Stimulated activated CD4-positive, alpha-beta T cell treated with anti-CD3 and anti-CD28 coated beads, Interleukin-1b, Interleukin-23, amount 100 ng/mL, for 4 hours (primary cell): ENCODE measurements around the gene SNRNP35.
"Not testable (repeated sequence)": the region's sequence is repeated elsewhere in the genome, so short reads cannot be mapped to it uniquely, and the experiment has no call there.

Experiments
- DNase-seq, 2 donors: peaks; one replicate each; pipeline ENCODE4 v3.0.0-alpha.2; 2020; ENCODE audit warnings: low read depth in 2 of 2

Gene SNRNP35

GRCh38 chr12:123488539-123489230, 30.7 kb downstream of the SNRNP35 start:
- DNase-seq, result no peak

GRCh38 chr12:123489580-123489979, 31.6 kb downstream of the SNRNP35 start:
- no peak for DNase-seq

GRCh38 chr12:123490089-123490488, 32.1 kb downstream of the SNRNP35 start:
- DNase-seq, result no peak

GRCh38 chr12:123491056-123491455, 33.1 kb downstream of the SNRNP35 start:
- no peak for DNase-seq

- DNase-seq, result no peak
These were observed 33.5 kb downstream of the SNRNP35 start for GRCh38 chr12:123491481-123491880.

GRCh38 chr12:123492339-123493039, 34.5 kb downstream of the SNRNP35 start:
- not testable (repeated sequence) for DNase-seq

- DNase-seq, result no peak
These were observed 36.3 kb downstream of the SNRNP35 start for GRCh38 chr12:123494124-123494851.

- DNase-seq, result no peak
These were observed 39.1 kb downstream of the SNRNP35 start for GRCh38 chr12:123497065-123497464.

GRCh38 chr12:123498126-123498825, 40.3 kb downstream of the SNRNP35 start:
- DNase-seq, result no peak

GRCh38 chr12:123499332-123499731, 41.4 kb downstream of the SNRNP35 start:
- DNase-seq, result no peak

- no peak for DNase-seq
These were observed 44.3 kb downstream of the SNRNP35 start for GRCh38 chr12:123502163-123502704.

- DNase-seq, result no peak
These were observed 48.3 kb downstream of the SNRNP35 start for GRCh38 chr12:123506059-123506842.

- no peak for DNase-seq
These were observed 48.9 kb downstream of the SNRNP35 start for GRCh38 chr12:123506843-123507236.

GRCh38 chr12:123512838-123513665, 55.1 kb downstream of the SNRNP35 start:
- DNase-seq, result no peak

- no peak for DNase-seq
These were observed 55.9 kb downstream of the SNRNP35 start for GRCh38 chr12:123513805-123514204.

- not testable (repeated sequence) for DNase-seq
These were observed 56.8 kb downstream of the SNRNP35 start for GRCh38 chr12:123514582-123515221.

GRCh38 chr12:123516216-123516780, 58.4 kb downstream of the SNRNP35 start:
- DNase-seq, result no peak
